Ovary (tissue), 3 donors: Measurements from ENCODE around the gene SYCP2L.

Experiments used
- CTCF ChIP-seq, 3 donors: fragments of 450-650 bp in 2 of 3; fragments of 200-600 bp in 1 of 3; IDR thresholded peaks; one replicate each; pipeline versions ENCODE4 v1.5.1 to v1.8.0; 2016 to 2022; ENCODE audit warnings: antibody characterized with exemption in 3 of 3, mild to moderate bottlenecking in 1 of 3
- EP300 ChIP-seq: sonication (generic); formaldehyde crosslinking; IDR thresholded peaks from one replicate; pipeline ENCODE4 v1.6.1; 2017; ENCODE audit warnings: antibody characterized with exemption
- POLR2A ChIP-seq: fragments of 450-650 bp; IDR thresholded peaks from one replicate; pipeline ENCODE4 v1.6.1; 2017; ENCODE audit warnings: antibody characterized with exemption, mild to moderate bottlenecking, moderate library complexity
- donor health status: DM: no; HTN: no; CAD: no.

GRCh38 chr6:11021714-11022113 lies 134.9 kb downstream of the SYCP2L start:
- TF ChIP-seq CTCF (IDR thresholded peaks at IDR 0.05) (no peak), POLR2A (no peak), EP300 (no peak)
